GM23248 (cell line): ENCODE measurements around the gene USP32. TPM values are rescaled to one million over a fixed set of nuclear protein-coding genes. Genes with fewer than 3 reads are reported as not detected.

Experiments used
- DNase-seq: peaks from one replicate; pipeline ENCODE4 v3.0.0-alpha.2; 2015
- H2AFZ ChIP-seq: fragments of 200-600 bp; sonication (generic); 2 replicates; pipeline ENCODE4 v1.6.1; 2016; ENCODE audit warnings: antibody characterized with exemption
- H3F3A ChIP-seq: fragments of 200-600 bp; sonication (generic); 2 replicates; pipeline ENCODE4 v1.6.1; 2016; ENCODE audit warnings: mild to moderate bottlenecking, antibody characterized with exemption, mixed run types; ENCODE audit not compliant: insufficient read depth
- H3K27ac ChIP-seq: fragments of 200-600 bp; sonication (generic); 2 replicates; pipeline ENCODE4 v1.5.1; 2016; ENCODE audit warnings: mild to moderate bottlenecking
- H3K27me3 ChIP-seq: fragments of 200-600 bp; sonication (generic); replicated peaks from 2 replicates; pipeline ENCODE4 v1.6.1; 2016; ENCODE audit warnings: mild to moderate bottlenecking; ENCODE audit not compliant: insufficient read depth
- H3K36me3 ChIP-seq: fragments of 200-600 bp; sonication (generic); 2 replicates; pipeline ENCODE4 v1.6.1; 2016; ENCODE audit warnings: low read depth, mild to moderate bottlenecking
- H3K4me1 ChIP-seq: fragments of 200-600 bp; sonication (generic); 2 replicates; pipeline ENCODE4 v1.6.1; 2016; ENCODE audit warnings: mild to moderate bottlenecking; ENCODE audit not compliant: insufficient read depth
- H3K4me2 ChIP-seq: fragments of 200-600 bp; sonication (generic); one replicate; pipeline ENCODE4 v1.6.1; 2016; ENCODE audit warnings: mild to moderate bottlenecking; ENCODE audit not compliant: unreplicated experiment
- H3K4me3 ChIP-seq: fragments of 200-600 bp; sonication (generic); 2 replicates; pipeline ENCODE4 v1.5.1; 2016; ENCODE audit warnings: mild to moderate bottlenecking
- H3K79me2 ChIP-seq: fragments of 200-600 bp; sonication (generic); 2 replicates; pipeline ENCODE4 v1.6.1; 2016; ENCODE audit warnings: mild to moderate bottlenecking; ENCODE audit not compliant: insufficient read depth
- H3K9ac ChIP-seq: fragments of 200-600 bp; sonication (generic); 2 replicates; pipeline ENCODE4 v1.6.1; 2016; ENCODE audit warnings: mild to moderate bottlenecking
- H3K9me2 ChIP-seq: fragments of 200-600 bp; sonication (generic); 2 replicates; pipeline ENCODE4 v1.6.1; 2016; ENCODE audit warnings: mixed run types, mild to moderate bottlenecking, moderate library complexity; ENCODE audit not compliant: insufficient read depth
- H3K9me3 ChIP-seq: fragments of 200-600 bp; sonication (generic); one replicate; pipeline ENCODE4 v1.6.1; 2017; ENCODE audit warnings: low read depth
- H4K20me1 ChIP-seq: fragments of 200-600 bp; sonication (generic); 2 replicates; pipeline ENCODE4 v1.6.0; 2016; ENCODE audit not compliant: insufficient read depth
- EZH2 ChIP-seq: fragments of 200-600 bp; sonication (generic); IDR thresholded peaks from 2 replicates; pipeline ENCODE4 v1.6.1; 2018; ENCODE audit warnings: antibody characterized with exemption, mild to moderate bottlenecking; ENCODE audit not compliant: insufficient read depth, poor library complexity, severe bottlenecking
- EZH2phosphoT487 ChIP-seq: fragments of 200-600 bp; sonication (generic); IDR thresholded peaks from 2 replicates; pipeline ENCODE4 v1.6.1; 2018; ENCODE audit warnings: antibody characterized with exemption, moderate library complexity, mild to moderate bottlenecking, low read depth; ENCODE audit not compliant: insufficient read depth
- WGBS, 2 experiments: methylation state at CpG; one replicate each; pipeline ENCODE4 v1.1.6; 2015 to 2017; ENCODE audit warnings: low lambda C conversion rate in 2 of 2, low coverage in 1 of 2; ENCODE audit errors: missing lambda C conversion rate in 2 of 2; 5-methylcytosine and 5-hydroxymethylcytosine counted together
- in situ Hi-C: fragments of 300-500 bp; cut with MboI; formaldehyde crosslinking; loops from 2 replicates; pipeline ENCODE4 v1.15.0; 2020
- polyA plus RNA-seq: library from polyadenylated mRNA; unstranded; fragments of >200 nt; fragmentation: Nextera tagmentation; extraction: Ambion mirVana; gene quantifications from 2 replicates; pipeline ENCODE4 v1.2.1, GENCODE V29; 2016
- total RNA-seq: library from RNA; depleted of rRNA; stranded (reverse); fragments of >200 nt; shearing (Covaris generic); gene quantifications from 2 replicates; pipeline ENCODE4 v1.2.3, GENCODE V29; 2014

Gene USP32
- total and polyA plus RNA-seq, 2 experiments from 2014 or later, result 14.0 to 33.9 TPM

GRCh38 chr17:60165223-60165622, 226.7 kb downstream of the USP32 start:
- no peaks in the 10 kb centered on the region for H4K20me1 ChIP-seq
- no peak overlapping the region for H3K9ac ChIP-seq
- TF ChIP-seq EZH2phosphoT487, result no peak
- no peak for TF ChIP-seq EZH2
- in situ Hi-C loops, result no loop called here
- peaks cover 5% of the 10 kb centered on the region for H3K4me1 ChIP-seq
- H3K27me3 ChIP-seq, result no peaks in the 10 kb centered on the region
- no peak overlapping the region for H3K27ac ChIP-seq
- H3K4me3 ChIP-seq, result no peak overlapping the region
- no peaks in the 10 kb centered on the region for H3F3A ChIP-seq
- no peaks in the 10 kb centered on the region for H3K79me2 ChIP-seq
- H3K4me2 ChIP-seq, result no peak overlapping the region
- 35 to 44% methylated on average over 5 of the region's 5 CpGs for WGBS, 2 experiments
- DNase-seq, result no peak
- H3K9me3 ChIP-seq, result no peaks in the 10 kb centered on the region
- H2AFZ ChIP-seq, result no peak overlapping the region
- no peaks in the 10 kb centered on the region for H3K9me2 ChIP-seq
- H3K36me3 ChIP-seq, result no peaks in the 10 kb centered on the region

- DNase-seq, result no peak
- in situ Hi-C loops, result no loop called here
- H2AFZ ChIP-seq, result no peak overlapping the region
- no peaks in the 10 kb centered on the region for H3K9me2 ChIP-seq
- H3F3A ChIP-seq, result no peaks in the 10 kb centered on the region
- H4K20me1 ChIP-seq, result no peaks in the 10 kb centered on the region
- 33 to 40% methylated on average over 5 of the region's 5 CpGs for WGBS, 2 experiments
- no peak overlapping the region for H3K4me2 ChIP-seq
- no peaks in the 10 kb centered on the region for H3K79me2 ChIP-seq
- H3K9me3 ChIP-seq, result no peaks in the 10 kb centered on the region
- H3K4me1 ChIP-seq, result no peaks in the 10 kb centered on the region
- H3K4me3 ChIP-seq, result no peak overlapping the region
- TF ChIP-seq EZH2, result no peak
- TF ChIP-seq EZH2phosphoT487, result no peak
- H3K9ac ChIP-seq, result no peak overlapping the region
- H3K36me3 ChIP-seq, result no peaks in the 10 kb centered on the region
- H3K27ac ChIP-seq, result no peak overlapping the region
- H3K27me3 ChIP-seq, result no peaks in the 10 kb centered on the region
Observed at GRCh38 chr17:60164697-60165096, 227.2 kb downstream of the USP32 start.

DNA sequence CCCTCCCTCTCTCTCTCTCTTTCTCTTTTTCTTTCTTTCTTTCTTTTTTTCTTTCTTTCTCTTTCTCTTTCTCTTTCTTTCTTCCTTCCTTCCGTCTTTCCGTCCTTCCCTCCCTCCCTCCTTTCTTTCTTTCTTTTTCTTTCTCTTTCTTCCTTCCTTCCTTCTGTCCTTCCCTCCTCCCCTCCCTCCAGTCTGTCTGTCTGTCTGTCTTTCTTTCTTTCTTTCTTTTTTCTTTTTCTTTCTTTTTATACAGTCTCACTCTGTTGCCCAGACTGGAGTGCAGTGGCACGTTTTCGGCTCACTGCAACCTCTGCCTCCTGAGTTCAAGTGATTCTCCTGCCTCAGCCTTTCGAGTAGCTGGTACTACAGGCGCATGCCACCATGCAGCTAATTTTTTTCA, 227.8 kb downstream of the USP32 start:
- H3K36me3 ChIP-seq, result no peaks in the 10 kb centered on the region
- WGBS, 2 experiments, result 68 to 77% methylated on average over 5 to 6 of the region's 6 CpGs
- no peak overlapping the region for H3K4me3 ChIP-seq

DNA sequence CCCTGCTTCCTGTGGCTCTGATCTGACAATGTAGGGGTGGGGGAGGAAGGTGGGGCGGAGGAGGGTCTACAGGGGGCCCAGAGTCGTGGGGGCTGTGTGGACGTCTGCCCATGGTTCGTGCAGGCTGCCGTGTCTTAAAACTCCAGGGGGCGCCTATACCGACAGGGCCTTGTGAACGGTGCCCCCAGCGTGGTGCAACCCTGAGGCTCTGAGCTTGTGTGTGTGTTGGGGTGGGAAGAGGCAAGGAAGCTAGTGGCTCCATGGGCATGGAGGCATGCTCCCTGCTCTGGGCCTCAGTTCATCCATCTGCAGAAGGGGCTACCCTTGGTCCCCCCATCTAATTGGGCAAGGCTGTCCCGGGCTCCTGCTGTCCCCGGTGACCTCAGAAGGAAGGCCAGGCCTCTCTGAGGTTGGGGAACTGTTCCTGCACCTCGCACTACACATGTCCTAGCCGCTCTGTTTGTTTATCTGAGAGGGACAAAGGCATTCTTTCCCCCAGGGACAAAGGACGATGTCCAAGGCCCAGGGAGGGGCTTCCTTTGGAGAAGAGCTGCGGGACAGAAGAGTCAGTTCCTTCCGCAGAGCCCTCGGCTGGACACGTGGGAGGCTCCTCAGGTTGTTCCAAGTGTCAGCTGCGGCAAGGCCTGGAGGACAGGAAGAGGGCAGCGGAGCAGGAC, 228.7 kb downstream of the USP32 start:
- H3K9me3 ChIP-seq, result no peaks in the 10 kb centered on the region
- no peak overlapping the region for H3K4me2 ChIP-seq
- H3K27ac ChIP-seq, result no peak overlapping the region
- H3K79me2 ChIP-seq, result no peaks in the 10 kb centered on the region
- no peaks in the 10 kb centered on the region for H4K20me1 ChIP-seq
- H3F3A ChIP-seq, result no peaks in the 10 kb centered on the region
- DNase-seq, result no peak
- no peaks in the 10 kb centered on the region for H3K4me1 ChIP-seq
- no peaks in the 10 kb centered on the region for H3K36me3 ChIP-seq
- WGBS, 2 experiments, result 63% methylated on average over 18 to 20 of the region's 20 CpGs
- TF ChIP-seq EZH2 (no peak), EZH2phosphoT487 (no peak)
- H3K9ac ChIP-seq, result no peak overlapping the region
- no peaks in the 10 kb centered on the region for H3K27me3 ChIP-seq
- no peak overlapping the region for H2AFZ ChIP-seq
- in situ Hi-C loops, result no loop called here
- no peak overlapping the region for H3K4me3 ChIP-seq
- H3K9me2 ChIP-seq, result no peaks in the 10 kb centered on the region

More for the DNA sequence above, 227.8 kb downstream of the USP32 start:
- no peak overlapping the region for H2AFZ ChIP-seq
- H3K27me3 ChIP-seq, result no peaks in the 10 kb centered on the region
- H3K9me3 ChIP-seq, result no peaks in the 10 kb centered on the region
- H3K27ac ChIP-seq, result no peak overlapping the region
- H3K9me2 ChIP-seq, result no peaks in the 10 kb centered on the region
- TF ChIP-seq EZH2 (no peak), EZH2phosphoT487 (no peak)
- no peak overlapping the region for H3K4me2 ChIP-seq
- H3F3A ChIP-seq, result no peaks in the 10 kb centered on the region
- H4K20me1 ChIP-seq, result no peaks in the 10 kb centered on the region
- no peak overlapping the region for H3K9ac ChIP-seq
- no peaks in the 10 kb centered on the region for H3K79me2 ChIP-seq
- no peaks in the 10 kb centered on the region for H3K4me1 ChIP-seq
- no peak for DNase-seq
- in situ Hi-C loops, result no loop called here
